Measurements from ENCODE around the gene SP110.

SP110 gene

GRCh38 chr2:230222829-230223228 is 3.0 kb upstream of the SP110 start:
- peak; percentile 63 for DNase-seq

GRCh38 chr2:230221493-230221892 is 1.7 kb upstream of the SP110 start:
- DNase-seq, result no peak

GRCh38 chr2:230220347-230220969 is 674 bp upstream of the SP110 start:
- DNase-seq, result no peak

GRCh38 chr2:230218421-230218820 is 1.4 kb downstream of the SP110 start:
- no peak for DNase-seq

GRCh38 chr2:230217424-230217823 is 2.4 kb downstream of the SP110 start:
- no peak for DNase-seq

GRCh38 chr2:230216489-230216888 is 3.3 kb downstream of the SP110 start:
- no peak for DNase-seq

- DNase-seq, result no peak
Observed at GRCh38 chr2:230209422-230210051, 10.2 kb downstream of the SP110 start.

- DNase-seq, result no peak
Observed at GRCh38 chr2:230208576-230208975, 11.2 kb downstream of the SP110 start.

GRCh38 chr2:230205721-230206120 is 14.1 kb downstream of the SP110 start:
- DNase-seq, result no peak

GRCh38 chr2:230205034-230205433 is 14.8 kb downstream of the SP110 start:
- no peak for DNase-seq

GRCh38 chr2:230203110-230203676 is 16.6 kb downstream of the SP110 start:
- no peak for DNase-seq

GRCh38 chr2:230202430-230203109 is 17.2 kb downstream of the SP110 start:
- no peak for DNase-seq

- DNase-seq, result no peak
Observed at GRCh38 chr2:230184727-230185578, 34.8 kb downstream of the SP110 start.

- DNase-seq, result no peak
Observed at GRCh38 chr2:230181195-230181594, 38.6 kb downstream of the SP110 start.

GRCh38 chr2:230179907-230180306 is 39.9 kb downstream of the SP110 start:
- DNase-seq, result no peak

- no peak for DNase-seq
Observed at GRCh38 chr2:230178546-230179485, 41.0 kb downstream of the SP110 start.

- peak; percentile 35 for DNase-seq
Observed at GRCh38 chr2:230176996-230177395, 42.8 kb downstream of the SP110 start.

GRCh38 chr2:230174466-230174865 is 45.3 kb downstream of the SP110 start:
- peak; percentile 22 for DNase-seq

GRCh38 chr2:230172852-230173251 is 46.9 kb downstream of the SP110 start:
- no peak for DNase-seq

- no peak for DNase-seq
Observed at GRCh38 chr2:230172156-230172555, 47.6 kb downstream of the SP110 start.

GRCh38 chr2:230170532-230170931 is 49.3 kb downstream of the SP110 start:
- DNase-seq, result no peak

Data from islet precursor cell (in vitro differentiated cells).